Activated B cell treated with CpG ODN at 0.5 μM for 24 hours (primary cell): Measurements from ENCODE around the gene DLGAP1. TPM values are rescaled to one million over a fixed set of nuclear protein-coding genes. Genes with fewer than 3 reads are reported as not detected.

Experiments used
- ATAC-seq: fragments of 200-7000 bp; cut with Tn5 transposase; one replicate; pipeline ENCODE4 v1.10.0; 2021; ENCODE audit warnings: low read depth, mild to moderate bottlenecking, moderate library complexity
- CTCF ChIA-PET: fragments of 350-600 bp; sonication (Branson Sonifier 250); formaldehyde crosslinking; loops from one replicate; lab custom pipeline; 2021; ENCODE audit warnings: antibody characterized with exemption; lab: Charles Lee
- POLR2A ChIA-PET: fragments of 350-600 bp; sonication (Branson Sonifier 250); formaldehyde crosslinking; loops from one replicate; lab custom pipeline; 2021; ENCODE audit warnings: antibody characterized with exemption; lab: Charles Lee
- DNase-seq: peaks from one replicate; pipeline ENCODE4 v3.0.0; 2022
- H3K27ac Mint-ChIP-seq: one replicate; pipeline ENCODE4 v1.8.0; 2020; ENCODE audit warnings: mixed read lengths
- H3K27me3 Mint-ChIP-seq: one replicate; pipeline ENCODE4 v1.8.0; 2021; ENCODE audit warnings: mixed read lengths
- H3K36me3 Mint-ChIP-seq: one replicate; pipeline ENCODE4 v1.8.0; 2021; ENCODE audit warnings: low read depth, mixed read lengths
- H3K4me1 Mint-ChIP-seq: one replicate; pipeline ENCODE4 v1.8.0; 2021; ENCODE audit warnings: mixed read lengths
- H3K4me3 Mint-ChIP-seq: one replicate; pipeline ENCODE4 v1.8.0; 2020; ENCODE audit warnings: mild to moderate bottlenecking, mixed read lengths
- H3K9me3 Mint-ChIP-seq: one replicate; pipeline ENCODE4 v1.8.0; 2020; ENCODE audit warnings: mixed read lengths
- CTCF ChIP-seq: fragments of 200-600 bp; IDR thresholded peaks from one replicate; pipeline ENCODE4 v1.8.0; 2022; ENCODE audit warnings: antibody characterized with exemption, mild to moderate bottlenecking
- intact Hi-C: fragments of 100-400 bp; cut with micrococcal nuclease; formaldehyde crosslinking; loops from one replicate; pipeline ENCODE4 v1.15.1; 2024
- total RNA-seq: library from RNA; stranded (reverse); gene quantifications from 2 replicates; pipeline ENCODE4 v1.2.3, GENCODE V29; 2022

Gene DLGAP1
- total RNA-seq, 1 donor from 2014 or later = 0.18 TPM

- CTCF ChIA-PET = no interaction called here
- no peak overlapping the region for H3K27ac Mint-ChIP-seq
- H3K36me3 Mint-ChIP-seq = no peaks in the 10 kb centered on the region
- H3K4me3 Mint-ChIP-seq = no peak overlapping the region
- DNase-seq = no peak
- ATAC-seq = no peak
- no peaks in the 10 kb centered on the region for H3K27me3 Mint-ChIP-seq
- H3K4me1 Mint-ChIP-seq = peaks cover 1% of the 10 kb centered on the region
- intact Hi-C loops = no loop called here
- TF ChIP-seq CTCF = no peak
- peaks cover 3% of the 10 kb centered on the region for H3K9me3 Mint-ChIP-seq
- POLR2A ChIA-PET = interaction anchor here (1.0 kb wide), 1 partner anchor 74 kb away, joined by 5 read pairs; no protein-coding TSS in a partner anchor
Observed at GRCh38 chr18:3520230-3521085, 934.6 kb downstream of the DLGAP1 start.

GRCh38 chr18:3514312-3515216 lies 940.5 kb downstream of the DLGAP1 start:
- DNase-seq = no peak
- TF ChIP-seq CTCF = no peak
- H3K4me3 Mint-ChIP-seq = no peak overlapping the region
- H3K27me3 Mint-ChIP-seq = no peaks in the 10 kb centered on the region
- ChIA-PET CTCF (no interaction called here), POLR2A (interaction anchor here (0.8 kb wide), 1 partner anchor 306 kb away, joined by 4 read pairs; no protein-coding TSS in a partner anchor)
- H3K4me1 Mint-ChIP-seq = peaks cover 11% of the 10 kb centered on the region
- no peaks in the 10 kb centered on the region for H3K9me3 Mint-ChIP-seq
- H3K36me3 Mint-ChIP-seq = no peaks in the 10 kb centered on the region
- ATAC-seq = no peak
- H3K27ac Mint-ChIP-seq = no peak overlapping the region
- intact Hi-C loops = loop anchor here (5.0 kb wide), 1 partner anchor 73 kb away; no protein-coding TSS in a partner anchor

GRCh38 chr18:3513481-3513880 lies 941.6 kb downstream of the DLGAP1 start:
- intact Hi-C loops = loop anchor here (5.0 kb wide), 1 partner anchor 74 kb away; no protein-coding TSS in a partner anchor
- no peaks in the 10 kb centered on the region for H3K36me3 Mint-ChIP-seq
- ATAC-seq = peak; percentile 48
- H3K4me1 Mint-ChIP-seq = peaks cover 11% of the 10 kb centered on the region
- no peaks in the 10 kb centered on the region for H3K9me3 Mint-ChIP-seq
- no peak overlapping the region for H3K27ac Mint-ChIP-seq
- H3K27me3 Mint-ChIP-seq = no peaks in the 10 kb centered on the region
- no peak overlapping the region for H3K4me3 Mint-ChIP-seq
- ChIA-PET CTCF (no interaction called here), POLR2A (interaction anchor here (0.6 to 0.7 kb wide), 2 partner anchors 18 to 27 kb away, joined by 3 to 6 read pairs; no protein-coding TSS in a partner anchor)
- DNase-seq = no peak
- no peak for TF ChIP-seq CTCF

- no peak for TF ChIP-seq CTCF
- Mint-ChIP-seq H3K36me3 (no peaks in the 10 kb centered on the region), H3K4me3 (no peak overlapping the region), H3K9me3 (no peaks in the 10 kb centered on the region), H3K27ac (peak overlapping the region; percentile 31), H3K4me1 (peaks cover 11% of the 10 kb centered on the region), H3K27me3 (no peaks in the 10 kb centered on the region)
- DNase-seq = no peak
- ChIA-PET POLR2A (interaction anchor here (0.6 to 0.9 kb wide), 4 partner anchors 64 to 229 kb away, joined by 3 to 5 read pairs (median 4); no protein-coding TSS in a partner anchor), CTCF (no interaction called here)
- peak; percentile 86 for ATAC-seq
- intact Hi-C loops = loop anchor here (5.0 kb wide), 1 partner anchor 75 kb away; no protein-coding TSS in a partner anchor
Observed at GRCh38 chr18:3511980-3512379, 943.1 kb downstream of the DLGAP1 start.
